ENCODE data around the gene GPR55. TPM values are rescaled to one million over a fixed set of nuclear protein-coding genes. Genes with fewer than 3 reads are reported as not detected.

The GPR55 gene
- polyA plus RNA-seq, 1 donor from 2014 or later: not detected

DNA sequence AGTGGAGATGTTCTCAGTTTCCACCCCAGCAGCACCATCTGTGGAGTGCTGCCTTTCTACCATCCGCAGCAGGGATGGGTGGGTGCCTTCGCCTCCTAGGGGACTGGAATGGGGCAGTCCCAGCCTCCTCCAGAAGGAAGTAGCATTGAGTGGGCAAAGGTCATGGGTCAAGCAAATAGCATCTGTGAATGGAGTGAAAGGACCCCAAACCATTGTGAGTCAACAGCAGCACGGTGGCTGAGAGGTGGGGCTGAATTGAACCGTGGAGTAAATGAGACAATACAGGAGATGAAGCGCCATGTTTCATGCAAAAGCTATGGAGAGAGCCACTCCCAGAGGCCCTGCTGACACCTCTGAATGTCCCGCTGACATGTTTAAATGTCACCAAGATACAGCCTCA lies 9.7 kb downstream of the GPR55 start:
- no peaks in the 10 kb centered on the region for H3K27me3 ChIP-seq (ENCODE audit: insufficient read depth, low read depth, low read length)
- H4K20me1 ChIP-seq (ENCODE audit: insufficient read depth): no peaks in the 10 kb centered on the region
- H3K27ac ChIP-seq (ENCODE audit: low read length): no peak overlapping the region
- no peak overlapping the region for H3K9ac ChIP-seq (ENCODE audit: low read length)
- H3K4me3 ChIP-seq (ENCODE audit: low read length): no peak overlapping the region
- H3K4me2 ChIP-seq (ENCODE audit: low read length): no peak overlapping the region
- H3F3A ChIP-seq (ENCODE audit: insufficient read depth, low read length, poor library complexity, severe bottlenecking): no peaks in the 10 kb centered on the region
- no peaks in the 10 kb centered on the region for H3K79me2 ChIP-seq (replicated peaks; ENCODE audit: insufficient read depth, low read length)
- no peaks in the 10 kb centered on the region for H3K9me2 ChIP-seq (ENCODE audit: insufficient read depth, low read length)
- no peaks in the 10 kb centered on the region for H3K36me3 ChIP-seq (ENCODE audit: insufficient read depth, low read length)
- no peak overlapping the region for H2AFZ ChIP-seq (ENCODE audit: low read depth, low read length)
- H3K9me3 ChIP-seq (ENCODE audit: low read length): no peaks in the 10 kb centered on the region
- no peak for TF ChIP-seq TAF1 (IDR thresholded peaks at IDR 0.05; ENCODE audit: low read depth)
- no peak for TF ChIP-seq RAD21 (conservative IDR thresholded peaks at IDR 0.05)
- TF ChIP-seq EZH2 (IDR thresholded peaks at IDR 0.05; ENCODE audit: borderline replicate concordance, insufficient read depth, low read length, poor library complexity, severe bottlenecking): no peak
- TF ChIP-seq CTCF (IDR thresholded peaks at IDR 0.05; ENCODE audit: poor library complexity, severe bottlenecking): no peak
- no peak for TF ChIP-seq EP300 (conservative IDR thresholded peaks at IDR 0.05; ENCODE audit: poor library complexity, severe bottlenecking)

GRCh38 chr2:230914886-230915285 lies 10.2 kb downstream of the GPR55 start:
- no peaks in the 10 kb centered on the region for H3K36me3 ChIP-seq (ENCODE audit: insufficient read depth, low read length)
- H3K4me2 ChIP-seq (ENCODE audit: low read length): no peak overlapping the region
- H3K4me3 ChIP-seq (ENCODE audit: low read length): no peak overlapping the region
- H3K9me2 ChIP-seq (ENCODE audit: insufficient read depth, low read length): no peaks in the 10 kb centered on the region
- H3K9me3 ChIP-seq (ENCODE audit: low read length): no peaks in the 10 kb centered on the region
- no peaks in the 10 kb centered on the region for H4K20me1 ChIP-seq (ENCODE audit: insufficient read depth)
- no peaks in the 10 kb centered on the region for H3K27me3 ChIP-seq (ENCODE audit: insufficient read depth, low read depth, low read length)
- H2AFZ ChIP-seq (ENCODE audit: low read depth, low read length): no peak overlapping the region
- TF ChIP-seq MXI1 (conservative IDR thresholded peaks at IDR 0.05; ENCODE audit: poor library complexity, severe bottlenecking) (no peak), EP300 (conservative IDR thresholded peaks at IDR 0.05; ENCODE audit: poor library complexity, severe bottlenecking) (no peak), CTCF (IDR thresholded peaks at IDR 0.05; ENCODE audit: poor library complexity, severe bottlenecking) (no peak), POLR2AphosphoS5 (IDR thresholded peaks at IDR 0.05) (no peak), SMC3 (conservative IDR thresholded peaks at IDR 0.05; ENCODE audit: poor library complexity) (no peak), TAF1 (IDR thresholded peaks at IDR 0.05; ENCODE audit: low read depth) (no peak), EZH2 (IDR thresholded peaks at IDR 0.05; ENCODE audit: borderline replicate concordance, insufficient read depth, low read length, poor library complexity, severe bottlenecking) (no peak), RAD21 (conservative IDR thresholded peaks at IDR 0.05) (no peak)
- TF ChIP-seq, protein P1, sequence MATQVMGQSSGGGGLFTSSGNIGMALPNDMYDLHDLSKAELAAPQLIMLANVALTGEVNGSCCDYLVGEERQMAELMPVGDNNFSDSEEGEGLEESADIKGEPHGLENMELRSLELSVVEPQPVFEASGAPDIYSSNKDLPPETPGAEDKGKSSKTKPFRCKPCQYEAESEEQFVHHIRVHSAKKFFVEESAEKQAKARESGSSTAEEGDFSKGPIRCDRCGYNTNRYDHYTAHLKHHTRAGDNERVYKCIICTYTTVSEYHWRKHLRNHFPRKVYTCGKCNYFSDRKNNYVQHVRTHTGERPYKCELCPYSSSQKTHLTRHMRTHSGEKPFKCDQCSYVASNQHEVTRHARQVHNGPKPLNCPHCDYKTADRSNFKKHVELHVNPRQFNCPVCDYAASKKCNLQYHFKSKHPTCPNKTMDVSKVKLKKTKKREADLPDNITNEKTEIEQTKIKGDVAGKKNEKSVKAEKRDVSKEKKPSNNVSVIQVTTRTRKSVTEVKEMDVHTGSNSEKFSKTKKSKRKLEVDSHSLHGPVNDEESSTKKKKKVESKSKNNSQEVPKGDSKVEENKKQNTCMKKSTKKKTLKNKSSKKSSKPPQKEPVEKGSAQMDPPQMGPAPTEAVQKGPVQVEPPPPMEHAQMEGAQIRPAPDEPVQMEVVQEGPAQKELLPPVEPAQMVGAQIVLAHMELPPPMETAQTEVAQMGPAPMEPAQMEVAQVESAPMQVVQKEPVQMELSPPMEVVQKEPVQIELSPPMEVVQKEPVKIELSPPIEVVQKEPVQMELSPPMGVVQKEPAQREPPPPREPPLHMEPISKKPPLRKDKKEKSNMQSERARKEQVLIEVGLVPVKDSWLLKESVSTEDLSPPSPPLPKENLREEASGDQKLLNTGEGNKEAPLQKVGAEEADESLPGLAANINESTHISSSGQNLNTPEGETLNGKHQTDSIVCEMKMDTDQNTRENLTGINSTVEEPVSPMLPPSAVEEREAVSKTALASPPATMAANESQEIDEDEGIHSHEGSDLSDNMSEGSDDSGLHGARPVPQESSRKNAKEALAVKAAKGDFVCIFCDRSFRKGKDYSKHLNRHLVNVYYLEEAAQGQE (IDR thresholded peaks at IDR 0.05; ENCODE audit: borderline replicate concordance): no peak
- H3K9ac ChIP-seq (ENCODE audit: low read length): no peak overlapping the region
- H3K27ac ChIP-seq (ENCODE audit: low read length): no peak overlapping the region
- no peaks in the 10 kb centered on the region for H3K79me2 ChIP-seq (replicated peaks; ENCODE audit: insufficient read depth, low read length)
- H3F3A ChIP-seq (ENCODE audit: insufficient read depth, low read length, poor library complexity, severe bottlenecking): no peaks in the 10 kb centered on the region

Data from neural cell (in vitro differentiated cells).